Measurements from ENCODE around the gene TCF25.

- TF ChIP-seq CTCF (IDR thresholded peaks at IDR 0.05) (no peak), POLR2AphosphoS5 (IDR thresholded peaks at IDR 0.05) (no peak), POLR2A (IDR thresholded peaks at IDR 0.05) (no peak)
These were observed 28.0 kb upstream of the TCF25 start for GRCh38 chr16:89845417-89845816.
